GM13976 (cell line): Measurements from ENCODE around the gene PDE6B.

Experiments
- DNase-seq: peaks from one replicate; pipeline ENCODE4 v3.0.0; 2012; ENCODE audit warnings: low spot score
- CTCF ChIP-seq: IDR thresholded peaks from 2 replicates; pipeline ENCODE4 v1.5.1; 2012; ENCODE audit warnings: borderline replicate concordance, mild to moderate bottlenecking; ENCODE audit not compliant: insufficient read depth; ENCODE audit errors: extremely low read depth, missing control alignments, control extremely low read depth
- in situ Hi-C: fragments of 300-500 bp; cut with MboI; formaldehyde crosslinking; loops from one replicate; pipeline ENCODE4 v1.12.0; 2022; ENCODE audit warnings: low sequenced_read_pairs, mixed read lengths, inconsistent platforms; ENCODE audit not compliant: unreplicated experiment

The PDE6B gene

GRCh38 chr4:709348-709747 lies 84.0 kb downstream of the PDE6B start:
- TF ChIP-seq CTCF, result no peak
- in situ Hi-C loops, result no loop called here
- DNase-seq, result no peak

GRCh38 chr4:710116-710515 lies 84.7 kb downstream of the PDE6B start:
- TF ChIP-seq CTCF, result no peak
- DNase-seq, result no peak
- in situ Hi-C loops, result no loop called here

- in situ Hi-C loops, result no loop called here
- TF ChIP-seq CTCF, result no peak
- no peak for DNase-seq
Observed at GRCh38 chr4:710916-711315, 85.5 kb downstream of the PDE6B start.

- in situ Hi-C loops, result no loop called here
- no peak for TF ChIP-seq CTCF
- DNase-seq, result no peak
Observed at GRCh38 chr4:712093-712492, 86.7 kb downstream of the PDE6B start.

GRCh38 chr4:712916-713632 lies 87.7 kb downstream of the PDE6B start:
- in situ Hi-C loops, result no loop called here

GRCh38 chr4:714087-714486 lies 88.7 kb downstream of the PDE6B start:
- no peak for DNase-seq
- TF ChIP-seq CTCF, result no peak
- in situ Hi-C loops, result no loop called here

More at GRCh38 chr4:712916-713632, 87.7 kb downstream of the PDE6B start:
- no peak for TF ChIP-seq CTCF
- no peak for DNase-seq
